Measurements from ENCODE around the gene PTPRK.

DNA sequence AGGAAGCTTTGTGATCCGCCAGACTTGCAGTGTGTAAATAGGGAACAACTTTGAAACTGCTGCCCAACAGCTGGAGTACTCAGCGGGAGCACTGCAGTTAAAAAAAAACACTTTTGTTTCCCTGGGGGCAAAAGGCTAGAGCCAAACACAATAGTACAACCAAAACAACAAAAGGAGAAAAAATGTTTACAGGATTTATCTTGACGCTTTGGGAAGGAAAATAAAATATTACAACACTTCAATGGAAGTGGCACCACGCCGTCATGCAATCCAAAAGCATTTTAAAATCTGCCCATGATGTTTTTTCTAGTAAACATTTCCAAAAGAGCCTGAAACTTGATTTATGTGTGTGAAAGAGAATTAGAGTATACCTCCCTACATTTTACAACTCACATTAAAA lies 26.0 kb downstream of the PTPRK start:
- TF ChIP-seq, protein P1, sequence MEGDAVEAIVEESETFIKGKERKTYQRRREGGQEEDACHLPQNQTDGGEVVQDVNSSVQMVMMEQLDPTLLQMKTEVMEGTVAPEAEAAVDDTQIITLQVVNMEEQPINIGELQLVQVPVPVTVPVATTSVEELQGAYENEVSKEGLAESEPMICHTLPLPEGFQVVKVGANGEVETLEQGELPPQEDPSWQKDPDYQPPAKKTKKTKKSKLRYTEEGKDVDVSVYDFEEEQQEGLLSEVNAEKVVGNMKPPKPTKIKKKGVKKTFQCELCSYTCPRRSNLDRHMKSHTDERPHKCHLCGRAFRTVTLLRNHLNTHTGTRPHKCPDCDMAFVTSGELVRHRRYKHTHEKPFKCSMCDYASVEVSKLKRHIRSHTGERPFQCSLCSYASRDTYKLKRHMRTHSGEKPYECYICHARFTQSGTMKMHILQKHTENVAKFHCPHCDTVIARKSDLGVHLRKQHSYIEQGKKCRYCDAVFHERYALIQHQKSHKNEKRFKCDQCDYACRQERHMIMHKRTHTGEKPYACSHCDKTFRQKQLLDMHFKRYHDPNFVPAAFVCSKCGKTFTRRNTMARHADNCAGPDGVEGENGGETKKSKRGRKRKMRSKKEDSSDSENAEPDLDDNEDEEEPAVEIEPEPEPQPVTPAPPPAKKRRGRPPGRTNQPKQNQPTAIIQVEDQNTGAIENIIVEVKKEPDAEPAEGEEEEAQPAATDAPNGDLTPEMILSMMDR (optimal IDR thresholded peaks at IDR 0.05 in 1 of 3, IDR thresholded peaks at IDR 0.05 in 1 of 3, conservative IDR thresholded peaks at IDR 0.05 in 1 of 3; ENCODE audit: extremely low read depth in 1 of 3, insufficient read depth in 2 of 3, low read length in 3 of 3), result no peak
- no peak for TF ChIP-seq EZH2 (IDR thresholded peaks at IDR 0.05; ENCODE audit: low read length)

Data from keratinocyte (primary cell).